Neural crest cell (in vitro differentiated cells): ENCODE measurements around the gene TRNP1. TPM values are rescaled to one million over a fixed set of nuclear protein-coding genes. Genes with fewer than 3 reads are reported as not detected.

Experiments used
- DNase-seq: peaks from one replicate; pipeline ENCODE4 v3.0.0; 2021; ENCODE audit warnings: low read depth, mixed read lengths, low spot score
- H3K27ac Mint-ChIP-seq: one replicate; pipeline ENCODE4 v1.8.0; 2021; ENCODE audit warnings: mild to moderate bottlenecking, mixed read lengths; ENCODE audit not compliant: unreplicated experiment
- H3K27me3 Mint-ChIP-seq: 2 replicates; pipeline ENCODE4 v1.8.0; 2021; ENCODE audit warnings: low read depth, mild to moderate bottlenecking, mixed read lengths
- H3K36me3 Mint-ChIP-seq: 2 replicates; pipeline ENCODE4 v1.8.0; 2021; ENCODE audit warnings: low read depth, mild to moderate bottlenecking, mixed read lengths
- H3K4me1 Mint-ChIP-seq: 2 replicates; pipeline ENCODE4 v1.8.0; 2021; ENCODE audit warnings: mixed read lengths
- H3K4me3 Mint-ChIP-seq: one replicate; pipeline ENCODE4 v1.8.0; 2021; ENCODE audit warnings: mild to moderate bottlenecking, mixed read lengths
- H3K9me3 Mint-ChIP-seq: 2 replicates; pipeline ENCODE4 v1.8.0; 2021; ENCODE audit warnings: mixed read lengths
- CTCF ChIP-seq: fragments of 200-600 bp; sonication (generic); conservative IDR thresholded peaks from 2 replicates; pipeline ENCODE4 v1.5.0; 2021; ENCODE audit warnings: antibody characterized with exemption, mild to moderate bottlenecking
- total RNA-seq: library from RNA; stranded (reverse); gene quantifications from 2 replicates; pipeline ENCODE4 v1.2.1, GENCODE V29; 2021

Gene TRNP1
- total RNA-seq, 1 donor from 2014 or later = 18.7 TPM

GRCh38 chr1:26953374-26953773 is 40.1 kb upstream of the TRNP1 start:
- Mint-ChIP-seq H3K9me3 (no peaks in the 10 kb centered on the region), H3K27ac (no peak overlapping the region), H3K27me3 (peaks cover 39% of the 10 kb centered on the region), H3K4me1 (no peaks in the 10 kb centered on the region), H3K4me3 (no peak overlapping the region), H3K36me3 (no peaks in the 10 kb centered on the region)
- no peak for DNase-seq
- no peak for TF ChIP-seq CTCF

GRCh38 chr1:26956321-26956720 is 37.2 kb upstream of the TRNP1 start:
- H3K36me3 Mint-ChIP-seq = no peaks in the 10 kb centered on the region
- H3K4me3 Mint-ChIP-seq = no peak overlapping the region

GRCh38 chr1:26957306-26957705 is 36.2 kb upstream of the TRNP1 start:
- peaks cover 5% of the 10 kb centered on the region for H3K4me1 Mint-ChIP-seq
- DNase-seq = no peak
- TF ChIP-seq CTCF = no peak
- no peak overlapping the region for H3K27ac Mint-ChIP-seq
- no peaks in the 10 kb centered on the region for H3K9me3 Mint-ChIP-seq
- no peaks in the 10 kb centered on the region for H3K36me3 Mint-ChIP-seq
- peaks cover 72% of the 10 kb centered on the region for H3K27me3 Mint-ChIP-seq
- H3K4me3 Mint-ChIP-seq = no peak overlapping the region

More at GRCh38 chr1:26956321-26956720, 37.2 kb upstream of the TRNP1 start:
- no peaks in the 10 kb centered on the region for H3K9me3 Mint-ChIP-seq
- H3K4me1 Mint-ChIP-seq = peaks cover 5% of the 10 kb centered on the region
- no peak for TF ChIP-seq CTCF
- no peak for DNase-seq
- H3K27ac Mint-ChIP-seq = no peak overlapping the region
- peaks cover 62% of the 10 kb centered on the region for H3K27me3 Mint-ChIP-seq

GRCh38 chr1:26959270-26959669 is 34.2 kb upstream of the TRNP1 start:
- Mint-ChIP-seq H3K9me3 (no peaks in the 10 kb centered on the region), H3K36me3 (no peaks in the 10 kb centered on the region), H3K4me3 (no peak overlapping the region), H3K4me1 (peaks cover 5% of the 10 kb centered on the region), H3K27ac (no peak overlapping the region), H3K27me3 (peaks cover 82% of the 10 kb centered on the region)
- no peak for DNase-seq
- no peak for TF ChIP-seq CTCF

- no peaks in the 10 kb centered on the region for H3K9me3 Mint-ChIP-seq
- H3K4me1 Mint-ChIP-seq = peaks cover 5% of the 10 kb centered on the region
- TF ChIP-seq CTCF = no peak
- H3K27me3 Mint-ChIP-seq = peaks cover 89% of the 10 kb centered on the region
- no peak within 1 kb of the TSS for H3K4me3 Mint-ChIP-seq
- H3K27ac Mint-ChIP-seq = no peak within 1 kb of the TSS
- H3K36me3 Mint-ChIP-seq = no peaks in the 10 kb centered on the region
- no peak for DNase-seq
Observed at GRCh38 chr1:26959722-26960624, 33.5 kb upstream of the TRNP1 start, which contains the start of gene KDF1. Gene KDF1 (minus strand): TSS chr1:26960468. CDS start chr1:26952380, 8,088 bp downstream.
